ENCODE results near the gene STMN1.
A peak's percentile ranks its signal among the peaks of the same experiment; 100 is the strongest.

The STMN1 gene

GRCh38 chr1:25908161-25908560, 1.9 kb upstream of the STMN1 start:
- no peak for TF ChIP-seq CTCF (IDR thresholded peaks at IDR 0.05; ENCODE audit: low read depth, low read length)
- no peak for DNase-seq
- H3K4me3 ChIP-seq (ENCODE audit: low read depth, low read length) = no peak overlapping the region
- no peaks in the 10 kb centered on the region for H3K27me3 ChIP-seq
- H3K36me3 ChIP-seq = no peaks in the 10 kb centered on the region; the same call in 1 of the 2 replicates
- H3K4me1 ChIP-seq = peaks cover 4% of the 10 kb centered on the region; the same call in 1 of the 2 replicates
- H3K9me3 ChIP-seq = no peaks in the 10 kb centered on the region

DNA sequence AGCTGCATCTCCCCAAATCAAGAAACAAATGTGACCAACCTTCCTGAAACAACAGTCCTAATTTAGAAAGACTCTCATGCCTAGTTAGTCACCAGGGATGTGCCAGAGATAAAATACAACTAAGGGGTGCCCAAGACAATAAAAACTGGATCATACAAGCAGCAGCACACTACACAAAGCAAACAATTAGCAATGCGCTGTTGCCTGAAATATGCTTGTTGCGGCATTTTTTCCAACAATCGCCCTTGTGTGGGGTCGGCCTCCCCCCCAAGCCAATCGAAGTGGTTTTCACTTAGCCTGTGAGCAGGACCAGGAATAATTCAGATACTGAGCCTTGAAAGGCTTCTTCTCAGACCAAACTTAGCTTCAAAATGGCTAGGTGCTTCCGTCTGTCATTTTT, 1.4 kb upstream of the STMN1 start:
- no peak for TF ChIP-seq CTCF (IDR thresholded peaks at IDR 0.05; ENCODE audit: low read depth, low read length)

GRCh38 chr1:25906644-25907300, 553 bp upstream of the STMN1 start:
- peak overlapping the region; percentile 88 for H3K4me3 ChIP-seq (ENCODE audit: low read depth, low read length)
- H3K4me1 ChIP-seq = peaks cover 4% of the 10 kb centered on the region; the same call in 1 of the 2 replicates
- no peaks in the 10 kb centered on the region for H3K9me3 ChIP-seq
- peak; percentile 15 for DNase-seq
- TF ChIP-seq CTCF (IDR thresholded peaks at IDR 0.05; ENCODE audit: low read depth, low read length) = no peak
- H3K36me3 ChIP-seq = peaks cover 10% of the 10 kb centered on the region
- no peaks in the 10 kb centered on the region for H3K27me3 ChIP-seq

More for the DNA sequence above, 1.4 kb upstream of the STMN1 start:
- H3K27me3 ChIP-seq = no peaks in the 10 kb centered on the region
- H3K9me3 ChIP-seq = no peaks in the 10 kb centered on the region
- H3K4me1 ChIP-seq = peaks cover 4% of the 10 kb centered on the region; the same call in 1 of the 2 replicates
- H3K36me3 ChIP-seq = peaks cover 2% of the 10 kb centered on the region
- no peak overlapping the region for H3K4me3 ChIP-seq (ENCODE audit: low read depth, low read length)
- DNase-seq = no peak

DNA sequence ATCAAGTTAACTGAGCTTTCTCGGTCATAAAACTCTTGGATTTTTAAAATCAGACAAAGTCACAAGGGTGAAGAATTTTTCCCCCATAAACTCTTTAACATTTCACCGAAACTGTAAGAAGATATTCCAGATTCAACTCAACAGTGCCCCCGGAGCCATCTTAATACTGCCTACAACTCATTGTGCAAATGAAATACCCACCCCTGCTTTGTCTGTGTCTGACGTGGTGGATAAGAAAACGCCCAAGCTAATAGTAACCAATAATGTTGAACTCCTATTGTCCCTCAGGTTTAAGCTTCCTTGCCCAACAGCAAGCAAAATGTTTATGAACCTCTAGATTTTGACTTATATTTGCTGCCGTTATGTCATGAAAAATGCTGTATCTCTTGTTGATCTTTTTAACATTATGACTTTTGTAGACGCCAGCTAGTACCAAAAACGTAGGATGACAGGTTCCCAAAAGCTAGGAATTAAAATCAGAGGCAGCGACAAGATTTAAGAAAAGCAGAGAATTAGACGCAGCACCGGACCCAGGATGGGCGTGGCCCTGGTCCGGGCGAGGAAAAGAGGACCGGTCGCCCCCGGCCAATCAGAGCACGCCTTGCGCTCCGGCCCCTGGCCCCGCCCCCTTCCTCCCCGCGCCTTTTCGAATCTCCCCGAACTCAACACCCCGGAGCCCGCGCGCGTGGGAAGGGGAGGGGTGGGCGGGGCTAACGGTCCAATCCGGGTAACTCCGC, 1.1 kb downstream of the STMN1 start:
- Histone ChIP-seq H3K27me3 (no peaks in the 10 kb centered on the region), H3K9me3 (no peaks in the 10 kb centered on the region), H3K36me3 (peaks cover 26% of the 10 kb centered on the region), H3K4me1 (peaks cover 4% of the 10 kb centered on the region; the same call in 1 of the 2 replicates), H3K4me3 (ENCODE audit: low read depth, low read length) (peak overlapping the region; percentile 88)
- peak; percentile 94 for DNase-seq
- no peak for TF ChIP-seq CTCF (IDR thresholded peaks at IDR 0.05; ENCODE audit: low read depth, low read length)

GRCh38 chr1:25903986-25904385, 2.2 kb downstream of the STMN1 start:
- H3K27me3 ChIP-seq = no peaks in the 10 kb centered on the region
- peaks cover 4% of the 10 kb centered on the region; the same call in 1 of the 2 replicates for H3K4me1 ChIP-seq
- H3K36me3 ChIP-seq = peaks cover 37% of the 10 kb centered on the region
- DNase-seq = no peak
- H3K4me3 ChIP-seq (ENCODE audit: low read depth, low read length) = peak overlapping the region; percentile 88
- no peaks in the 10 kb centered on the region for H3K9me3 ChIP-seq
- TF ChIP-seq CTCF (IDR thresholded peaks at IDR 0.05; ENCODE audit: low read depth, low read length) = no peak

GRCh38 chr1:25902462-25902861, 3.8 kb downstream of the STMN1 start:
- TF ChIP-seq CTCF (IDR thresholded peaks at IDR 0.05; ENCODE audit: low read depth, low read length) = no peak
- DNase-seq = no peak
- Histone ChIP-seq H3K4me1 (peaks cover 4% of the 10 kb centered on the region; the same call in 1 of the 2 replicates), H3K4me3 (ENCODE audit: low read depth, low read length) (no peak overlapping the region), H3K27me3 (no peaks in the 10 kb centered on the region), H3K9me3 (no peaks in the 10 kb centered on the region), H3K36me3 (peaks cover 45% of the 10 kb centered on the region)

All from BE2C (cell line).